GM18511 (cell line): ENCODE data around the gene CHRNB4.

Experiments
- ATAC-seq: cut with Tn5 transposase; IDR thresholded peaks from one replicate; pipeline ENCODE4 v1.9.1; 2021; ENCODE audit warnings: mild to moderate bottlenecking, moderate library complexity; ENCODE audit not compliant: unreplicated experiment

The CHRNB4 gene

DNA sequence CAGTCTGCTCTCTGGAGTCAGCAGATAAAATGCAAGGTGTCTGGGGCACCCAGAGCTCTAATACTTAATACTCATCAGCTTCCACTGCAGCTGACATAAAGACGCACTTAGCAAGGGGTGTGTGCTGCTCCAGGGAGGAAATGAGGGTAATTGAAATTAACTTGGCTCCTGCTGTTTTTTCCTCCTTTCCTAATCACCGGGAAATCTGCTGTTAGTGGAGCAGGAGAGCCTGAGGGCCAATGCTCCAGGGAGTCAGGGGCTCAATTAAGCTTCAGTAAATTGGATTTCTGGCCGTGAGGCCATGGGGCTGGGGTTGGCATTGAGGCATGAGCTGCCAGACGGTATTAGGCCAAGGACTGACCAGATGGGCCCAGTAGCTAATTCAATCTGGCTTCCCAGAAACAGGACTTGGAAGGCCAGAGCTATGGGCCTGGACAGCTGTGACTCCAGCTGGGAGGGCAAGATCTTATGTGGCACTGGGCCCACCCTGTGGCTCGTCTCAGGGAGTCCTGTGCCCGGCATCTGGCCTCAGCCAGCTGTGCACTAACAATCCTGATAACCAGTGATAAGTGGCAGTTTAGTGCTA is 30.7 kb upstream of the CHRNB4 start:
- ATAC-seq = no peak

GRCh38 chr15:78668987-78669386 is 28.0 kb upstream of the CHRNB4 start:
- ATAC-seq = no peak

DNA sequence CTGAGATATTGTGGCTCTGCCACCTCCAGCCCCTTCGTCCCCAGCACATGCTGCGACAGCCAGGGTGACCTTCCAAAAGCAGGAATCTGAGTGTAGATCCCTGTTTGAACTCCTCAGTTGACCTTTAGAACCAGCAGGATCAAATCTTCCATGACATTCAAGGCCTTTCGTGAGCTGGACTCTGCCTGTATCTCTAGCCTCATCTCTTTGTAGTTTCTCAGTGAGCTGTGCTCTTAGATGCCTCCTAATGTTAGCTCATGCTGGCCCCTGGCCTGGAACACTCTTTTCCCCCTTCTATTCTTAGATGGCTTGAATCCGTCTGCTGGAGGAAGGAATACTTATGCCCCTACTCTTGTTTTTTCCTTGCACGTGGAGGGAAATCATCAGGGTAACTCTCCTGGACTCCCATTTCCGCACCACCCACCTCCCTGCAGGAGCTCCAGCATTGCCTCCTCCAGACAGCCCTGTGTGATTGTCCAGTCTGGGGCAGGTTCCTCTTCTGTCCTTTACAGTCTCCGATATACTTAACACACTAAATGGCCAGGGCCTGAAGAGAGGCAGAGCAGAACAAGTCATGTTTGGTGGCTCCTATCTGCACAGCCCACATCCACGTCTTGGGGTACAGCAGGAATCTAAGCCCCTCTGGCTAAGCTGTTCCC is 26.7 kb upstream of the CHRNB4 start:
- ATAC-seq = no peak

- no peak for ATAC-seq
These were observed 25.0 kb upstream of the CHRNB4 start for GRCh38 chr15:78666010-78666409.

- ATAC-seq = no peak
These were observed 22.7 kb upstream of the CHRNB4 start for GRCh38 chr15:78663703-78664102.

DNA sequence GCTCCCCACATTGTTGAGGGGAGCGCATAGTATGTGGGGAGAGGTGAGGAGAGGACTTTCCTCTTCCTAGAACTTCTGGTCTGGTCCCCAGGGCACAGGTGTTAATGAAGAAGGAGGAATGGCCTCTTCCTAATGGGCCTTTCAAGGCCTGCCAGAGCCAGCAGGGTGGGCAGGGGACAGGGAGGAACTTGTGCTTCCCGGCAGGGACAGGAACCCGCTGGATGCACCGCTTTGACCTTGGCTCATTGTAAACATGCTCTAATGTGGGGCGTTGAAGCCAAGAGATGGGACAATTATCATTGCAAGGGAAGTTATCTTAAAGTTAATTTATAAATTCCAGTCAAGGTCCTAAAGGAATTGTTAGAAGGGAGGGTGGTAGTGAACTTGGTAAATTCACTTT is 21.0 kb upstream of the CHRNB4 start:
- no peak for ATAC-seq

GRCh38 chr15:78661001-78661400 is 20.0 kb upstream of the CHRNB4 start:
- no peak for ATAC-seq

GRCh38 chr15:78660584-78660983 is 19.6 kb upstream of the CHRNB4 start:
- ATAC-seq = no peak

- no peak for ATAC-seq
These were observed 17.8 kb upstream of the CHRNB4 start for GRCh38 chr15:78658823-78659222.

- no peak for ATAC-seq
These were observed 13.3 kb upstream of the CHRNB4 start for GRCh38 chr15:78654272-78654671.

GRCh38 chr15:78651930-78652615 is 11.1 kb upstream of the CHRNB4 start:
- ATAC-seq = no peak

GRCh38 chr15:78651007-78651406 is 10.0 kb upstream of the CHRNB4 start:
- no peak for ATAC-seq

GRCh38 chr15:78650022-78650421 is 9.0 kb upstream of the CHRNB4 start:
- ATAC-seq = no peak

GRCh38 chr15:78645009-78645408 is 4.0 kb upstream of the CHRNB4 start:
- no peak for ATAC-seq

GRCh38 chr15:78642331-78642730 is 1.3 kb upstream of the CHRNB4 start:
- ATAC-seq = no peak

GRCh38 chr15:78641749-78642275 is 802 bp upstream of the CHRNB4 start:
- no peak for ATAC-seq

DNA sequence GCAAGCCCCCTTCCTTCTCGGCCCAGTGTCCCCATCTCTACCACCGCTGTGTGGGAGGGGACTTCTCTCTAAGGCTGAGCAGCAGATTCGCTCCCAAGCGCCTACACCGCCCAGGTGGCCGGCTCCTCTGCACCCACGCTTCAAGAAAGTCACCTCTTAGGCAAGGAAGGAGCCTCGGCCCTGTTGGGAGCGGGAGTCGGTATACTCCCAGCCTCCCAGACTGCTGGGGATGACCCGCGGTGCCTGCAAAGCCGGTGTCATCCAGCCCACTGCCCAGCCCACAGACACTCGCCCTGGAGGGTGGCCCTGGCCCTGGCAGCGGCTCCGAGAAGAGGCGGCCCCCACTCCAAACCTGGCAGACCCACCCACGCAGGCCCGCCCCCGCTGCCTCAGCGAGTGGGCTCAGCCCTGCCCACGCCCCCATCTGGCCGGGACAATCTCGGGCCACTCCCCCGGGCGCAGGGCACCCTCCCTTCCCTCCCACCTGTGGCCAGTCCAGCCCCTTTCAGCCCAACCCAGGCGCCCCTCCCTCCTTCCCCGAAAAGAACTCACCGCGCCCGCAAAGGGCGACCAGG is 396 bp downstream of the CHRNB4 start:
- no peak for ATAC-seq

DNA sequence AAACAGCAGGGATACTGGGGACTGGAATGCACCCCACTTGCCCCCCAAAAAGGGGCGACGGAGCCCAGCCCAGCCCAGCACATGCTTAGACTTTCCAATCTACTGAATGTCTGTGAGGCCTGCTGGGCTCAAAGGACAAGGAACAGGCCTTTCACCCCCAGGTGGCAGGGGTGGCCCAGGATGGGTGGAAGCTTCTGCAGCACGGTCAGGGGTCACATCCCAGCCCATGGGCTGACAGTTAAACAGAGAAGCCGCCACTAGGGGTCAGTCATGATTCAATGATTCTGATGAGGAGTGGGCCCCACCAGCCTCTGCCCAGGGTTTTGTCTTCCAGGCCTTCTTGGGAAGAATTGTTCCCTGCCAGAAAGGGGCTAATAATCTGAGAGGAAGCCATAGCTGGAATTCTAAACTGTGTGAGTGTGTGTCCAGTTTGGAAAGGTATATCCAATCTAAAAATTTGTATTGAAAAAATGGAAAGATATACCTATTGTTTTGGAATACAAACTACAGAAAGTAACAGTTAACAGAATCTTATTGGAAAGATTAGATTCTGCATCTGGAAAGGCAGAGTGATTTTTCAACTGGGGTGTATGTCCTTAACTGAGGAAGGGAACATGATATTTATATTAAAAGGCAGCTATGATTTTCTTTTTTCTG is 2.2 kb downstream of the CHRNB4 start:
- ATAC-seq = no peak

DNA sequence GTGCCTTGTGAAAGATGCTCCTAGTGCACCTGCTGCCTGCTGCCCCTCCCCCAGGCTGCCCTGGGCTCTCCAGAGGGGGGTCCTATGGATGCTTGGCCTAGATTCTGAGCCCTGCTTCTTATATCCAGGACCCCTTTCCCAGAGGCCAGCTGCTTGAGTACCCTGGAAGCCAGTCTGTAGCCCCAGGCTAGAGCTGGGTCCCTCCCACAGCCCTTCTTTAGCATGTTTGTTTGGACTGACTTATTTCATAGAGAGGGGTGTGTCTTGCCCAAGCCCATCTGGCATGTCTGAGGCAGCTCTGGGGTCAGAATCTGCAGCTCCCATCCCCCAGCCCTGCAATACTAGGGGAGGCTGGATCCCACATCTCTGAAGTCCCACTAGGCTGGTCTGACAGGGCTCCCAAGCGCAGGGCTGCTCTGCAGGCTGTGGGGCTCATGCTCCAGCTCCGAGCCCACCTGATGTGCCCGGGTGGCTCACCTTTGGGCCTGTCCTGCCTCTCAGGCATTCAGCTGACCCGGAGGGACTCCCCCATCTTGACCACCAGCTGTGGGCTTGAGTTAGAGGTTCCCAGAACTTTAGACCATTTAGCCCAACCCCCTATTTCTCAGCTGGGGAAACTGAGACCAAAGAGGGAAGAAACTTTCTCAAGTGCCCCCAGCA is 3.1 kb downstream of the CHRNB4 start:
- ATAC-seq = no peak

DNA sequence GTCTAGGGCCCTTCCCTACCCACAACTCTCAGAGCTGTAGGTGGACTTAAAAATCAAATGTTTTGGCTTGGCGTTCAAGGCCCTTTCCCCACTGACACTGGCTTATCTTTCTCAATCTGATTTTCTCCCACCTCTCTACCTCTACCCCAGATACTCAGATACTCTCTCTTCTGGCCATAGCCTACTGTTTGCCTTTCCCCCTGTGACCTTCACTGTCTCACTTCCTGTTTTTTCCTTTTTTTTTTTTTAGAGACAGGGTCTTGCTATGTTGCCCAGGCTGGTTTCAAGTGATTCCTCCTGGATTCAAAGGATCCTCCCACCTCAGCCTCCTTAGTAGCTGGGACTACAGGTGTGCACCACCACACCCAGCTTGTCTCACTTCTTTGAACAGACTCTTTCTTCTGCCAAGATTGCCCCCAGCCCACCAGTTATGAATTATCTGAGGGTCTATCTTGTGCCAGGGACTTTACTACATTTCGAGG is 4.6 kb downstream of the CHRNB4 start:
- no peak for ATAC-seq

- ATAC-seq = no peak
These were observed 5.7 kb downstream of the CHRNB4 start for GRCh38 chr15:78635346-78635745.
